HG03342 (cell line): ENCODE measurements around the gene MC2R.
"Not testable (repeated sequence)": the region's sequence is repeated elsewhere in the genome, so short reads cannot be mapped to it uniquely, and the experiment has no call there.

Source experiments
- ATAC-seq: cut with Tn5 transposase; IDR thresholded peaks from one replicate; pipeline ENCODE4 v1.9.1; 2021; ENCODE audit warnings: mild to moderate bottlenecking, moderate library complexity; ENCODE audit not compliant: unreplicated experiment

The MC2R gene

DNA sequence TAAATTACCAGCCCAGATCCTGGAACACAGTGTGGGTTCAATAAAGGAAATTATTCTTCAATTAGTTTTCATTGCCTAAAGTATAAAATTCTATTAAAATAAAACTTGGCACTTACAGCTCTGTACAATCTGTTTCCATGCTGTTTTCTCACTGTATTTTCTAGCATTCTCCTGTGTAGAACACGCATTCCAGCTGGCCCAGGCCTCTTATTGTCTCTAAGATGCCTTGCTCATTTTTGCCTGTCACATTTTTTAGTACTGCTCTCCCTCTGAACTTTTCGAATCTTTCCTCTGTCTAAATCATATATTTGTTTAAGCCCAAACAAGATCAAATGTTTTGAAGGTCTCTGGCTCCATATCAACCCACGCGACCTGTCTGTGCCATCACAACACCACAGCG is 20.8 kb downstream of the MC2R start:
- ATAC-seq = no peak

DNA sequence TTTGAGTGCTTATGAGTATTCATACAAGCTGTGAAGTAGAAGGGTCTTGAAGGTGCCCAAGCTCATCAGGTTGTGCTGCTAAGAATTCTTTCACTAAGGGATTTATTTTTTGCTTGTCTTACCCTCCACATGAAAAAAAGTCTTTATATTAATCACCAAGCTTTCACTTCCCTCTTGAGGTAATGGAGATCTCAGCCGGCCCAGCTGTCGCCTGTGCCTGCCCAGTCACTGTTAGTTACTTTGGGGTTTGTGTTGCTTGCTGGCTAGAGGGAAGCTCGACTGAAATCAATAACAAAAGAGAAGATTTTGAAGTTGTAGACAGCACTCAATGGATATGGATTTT is 21.9 kb downstream of the MC2R start:
- peak; percentile 98 for ATAC-seq

DNA sequence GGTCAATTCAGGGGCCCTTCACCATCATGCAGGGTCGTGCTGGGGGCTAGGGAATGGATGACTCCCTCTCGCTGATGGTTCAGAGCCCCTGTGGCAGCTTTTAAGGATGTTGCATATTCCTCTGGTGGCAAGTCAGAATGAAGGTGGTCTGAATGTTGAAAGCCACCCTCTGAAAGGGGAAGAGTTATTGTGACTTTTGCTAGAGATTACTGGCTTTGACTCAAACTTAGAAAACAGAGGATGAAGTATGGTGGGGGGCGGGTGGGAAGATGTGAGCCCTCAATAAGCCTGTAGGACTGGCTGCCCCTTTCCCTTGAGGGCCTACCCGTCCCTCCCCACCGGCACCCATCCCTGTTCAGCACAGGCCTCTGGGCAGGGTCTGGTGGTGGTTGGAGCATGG is 23.2 kb downstream of the MC2R start:
- no peak for ATAC-seq

DNA sequence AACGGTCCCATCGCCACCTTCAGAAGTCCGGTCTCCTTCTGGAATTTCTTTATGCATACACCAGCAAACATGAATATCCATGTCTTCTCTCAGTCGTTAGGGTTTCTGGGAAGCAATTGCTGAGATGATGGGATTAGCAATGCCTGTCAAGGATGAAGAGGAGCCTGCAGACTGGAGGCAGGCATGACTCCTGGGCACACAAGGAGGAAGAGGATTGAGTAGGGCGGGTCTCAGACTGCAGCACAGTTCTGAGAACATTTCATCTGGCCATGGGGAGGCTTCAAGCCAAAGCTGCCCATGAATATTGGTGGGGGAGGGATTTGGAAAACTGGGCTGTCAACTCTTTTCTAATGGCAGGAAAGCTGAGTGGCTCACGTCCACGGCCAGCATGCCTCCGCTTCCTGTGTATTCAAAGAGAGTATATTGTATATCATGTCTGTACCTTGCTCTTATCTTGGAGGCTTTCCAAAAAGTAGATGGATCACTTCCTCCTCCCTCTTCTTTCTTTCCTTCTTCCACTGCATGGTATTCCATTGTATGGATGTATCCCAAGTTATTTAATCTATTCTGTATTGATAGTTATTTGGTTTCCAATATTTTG is 24.5 kb downstream of the MC2R start:
- ATAC-seq = no peak

DNA sequence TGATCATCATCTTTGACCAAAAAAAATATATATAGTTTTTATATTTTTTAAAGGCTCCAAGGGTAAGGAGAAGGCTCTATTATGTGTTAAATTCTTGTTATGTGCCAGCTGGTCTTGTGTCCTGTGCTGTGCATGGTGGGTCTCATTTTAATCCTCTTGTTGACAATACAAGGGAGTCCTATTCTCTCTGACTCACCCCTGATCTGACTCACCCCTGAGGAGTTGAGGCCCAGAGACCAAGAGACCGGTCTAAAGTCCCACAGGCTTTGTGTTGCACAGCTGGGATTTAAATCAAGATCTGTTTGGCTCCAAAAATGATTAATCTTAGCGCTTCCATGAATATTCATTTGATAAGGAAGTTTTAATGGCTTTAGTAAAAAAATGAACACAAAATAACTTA is 25.7 kb downstream of the MC2R start:
- no peak for ATAC-seq

DNA sequence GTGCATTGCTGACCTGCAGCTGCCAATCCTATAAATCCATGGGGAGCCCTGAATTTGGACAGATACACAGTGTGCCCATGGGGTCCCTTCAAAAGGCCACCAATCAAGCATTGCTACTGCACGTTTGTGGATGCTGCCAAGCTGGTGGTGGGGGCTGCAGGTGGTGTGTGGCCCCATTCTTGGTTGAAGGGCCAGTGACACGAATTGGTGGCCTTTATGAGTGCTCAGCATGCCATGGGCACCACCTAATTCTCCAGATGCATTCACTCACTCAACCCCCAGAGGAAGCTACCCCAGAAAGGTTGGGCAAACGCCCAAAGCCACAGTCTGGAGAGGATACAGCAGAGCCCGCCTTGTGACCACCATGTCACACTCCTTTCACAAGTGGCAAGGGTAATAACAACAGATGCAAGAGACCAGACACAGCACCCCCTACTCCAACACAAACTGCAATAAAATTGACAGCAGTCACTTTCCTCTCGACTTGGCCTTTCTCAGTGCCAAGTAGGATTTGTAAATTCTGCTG is 27.1 kb downstream of the MC2R start:
- no peak for ATAC-seq

DNA sequence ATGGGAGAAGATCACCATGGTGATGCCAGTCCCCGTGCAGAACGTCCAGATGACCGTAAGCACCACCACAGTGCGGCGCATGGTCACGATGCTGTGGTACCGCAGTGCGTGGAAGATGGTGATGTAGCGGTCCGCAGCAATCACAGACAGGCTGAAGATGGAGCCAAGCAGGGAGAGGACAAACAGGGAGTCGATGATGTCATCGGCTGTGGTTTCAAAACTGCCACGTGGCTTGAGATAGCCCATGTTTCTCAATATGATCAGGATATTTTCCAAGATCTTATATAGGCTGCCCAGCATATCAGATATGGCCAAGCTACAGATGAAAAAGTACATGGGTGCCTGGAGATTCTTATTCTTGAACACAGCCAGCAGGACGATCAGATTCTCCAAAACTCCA is 30.3 kb downstream of the MC2R start:
- no peak for ATAC-seq

DNA sequence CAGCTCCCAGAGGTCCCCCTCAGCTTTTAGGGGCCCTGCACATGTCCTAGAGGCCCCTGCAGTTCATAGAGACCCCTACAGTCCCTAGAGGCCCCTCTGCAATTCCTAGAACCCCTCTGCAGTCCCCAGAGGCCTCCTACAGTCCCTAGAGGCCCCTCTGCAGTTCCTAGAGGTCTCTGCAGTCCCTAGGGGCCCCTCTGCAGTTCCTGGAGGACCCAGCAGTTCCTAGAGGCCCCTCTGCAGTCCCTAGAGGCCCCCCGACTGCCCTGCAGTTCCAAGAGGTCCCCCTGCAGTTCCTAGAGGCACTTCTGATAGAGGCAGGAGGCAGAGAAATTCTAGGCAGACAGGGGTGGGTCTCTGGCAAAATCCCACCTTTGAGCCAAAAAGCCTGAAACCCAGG is 35.4 kb downstream of the MC2R start:
- no peak for ATAC-seq

DNA sequence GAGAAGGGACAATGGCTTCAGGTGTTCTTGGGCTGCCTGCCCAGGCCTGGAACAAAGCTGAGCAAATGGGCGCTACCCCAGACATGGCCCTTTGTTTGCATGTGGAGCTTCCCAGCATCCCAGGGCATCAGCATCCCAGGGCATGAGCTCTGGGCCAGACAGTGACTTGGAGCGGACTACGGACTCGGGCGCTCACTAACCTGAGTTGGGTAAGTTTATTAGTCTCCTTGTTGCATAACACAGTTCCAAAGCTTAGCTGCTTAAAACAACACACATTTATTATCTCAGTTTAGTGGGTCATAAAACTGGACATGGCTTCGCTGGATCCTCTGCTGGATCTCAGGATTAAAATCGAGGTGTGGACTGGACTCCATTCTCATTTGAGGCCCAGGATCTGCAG is 35.8 kb downstream of the MC2R start:
- ATAC-seq = no peak

DNA sequence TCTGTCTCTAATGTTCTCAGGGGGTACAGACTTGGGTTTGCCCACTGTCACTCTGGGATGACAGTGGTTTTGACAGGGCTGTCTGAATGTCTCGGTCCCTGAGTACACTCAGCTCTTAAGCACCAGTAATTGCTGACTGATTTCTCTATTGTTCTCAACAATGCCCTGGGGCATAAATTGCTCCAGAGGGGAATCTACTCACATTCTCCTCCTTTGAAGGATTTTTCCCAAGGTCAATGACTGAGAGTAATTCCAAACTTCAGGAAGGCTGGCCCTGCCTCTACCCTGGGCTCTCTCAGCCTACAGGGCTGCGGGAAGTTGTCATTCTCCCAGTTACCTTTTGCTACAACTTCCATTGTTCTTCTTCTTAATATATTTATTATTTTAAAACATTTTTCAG is 36.5 kb downstream of the MC2R start:
- ATAC-seq = no peak

DNA sequence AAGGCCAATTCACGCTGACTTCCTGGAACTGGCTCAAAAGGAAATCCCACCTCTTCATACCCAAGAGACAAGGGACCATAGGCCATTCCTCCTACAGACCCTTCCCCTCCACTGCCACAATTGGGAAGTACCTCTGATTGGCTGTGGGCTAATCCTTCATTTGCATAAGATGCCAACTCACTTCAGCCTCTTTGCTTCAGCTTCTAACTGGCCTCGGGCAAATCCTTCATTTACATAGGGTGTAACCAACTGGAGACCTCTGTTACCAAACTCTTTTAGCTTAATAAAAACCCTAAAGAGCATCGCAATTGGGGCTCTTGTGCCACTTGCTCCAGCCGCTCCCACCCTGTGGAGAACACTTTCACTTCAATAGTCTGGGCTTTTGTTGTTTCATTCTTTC is 38.2 kb downstream of the MC2R start:
- no peak for ATAC-seq

DNA sequence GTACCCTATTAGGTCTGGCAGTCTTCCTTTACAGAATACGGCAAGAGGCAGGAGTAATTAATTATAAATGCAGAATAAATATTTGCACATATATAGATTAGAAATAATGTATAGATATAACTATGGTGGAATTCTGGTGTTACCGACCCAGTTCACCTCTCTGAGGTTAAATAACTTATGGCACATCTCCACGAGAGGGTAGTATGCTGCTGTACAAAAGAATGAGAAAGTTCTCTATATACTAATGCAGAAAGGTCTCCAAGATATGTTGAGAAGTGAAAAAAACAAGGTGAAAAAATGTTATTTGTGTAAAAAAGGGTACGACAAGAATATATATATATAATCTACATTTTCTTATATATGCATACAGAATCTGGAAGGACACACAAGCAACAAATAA is 40.8 kb downstream of the MC2R start:
- ATAC-seq = no peak

DNA sequence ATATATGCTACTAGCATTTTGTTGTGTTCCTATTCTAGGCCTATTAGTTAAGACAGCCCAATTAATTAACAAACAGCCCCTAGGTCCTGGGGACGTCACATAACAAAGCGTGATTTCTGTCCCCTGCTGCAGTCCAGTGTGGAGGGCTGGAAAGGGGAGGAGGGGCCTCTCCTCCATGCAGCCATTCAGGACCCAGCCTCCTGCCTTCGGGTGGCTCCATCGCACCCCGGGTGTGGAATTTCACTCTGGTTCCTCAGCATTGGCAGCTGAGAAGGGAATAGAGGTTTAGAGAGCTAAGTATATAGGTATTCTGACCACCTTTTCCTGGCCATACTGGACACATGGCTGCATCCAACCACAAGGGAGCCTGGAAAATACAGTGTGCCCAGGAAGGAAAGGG is 42.4 kb downstream of the MC2R start:
- ATAC-seq = no peak

DNA sequence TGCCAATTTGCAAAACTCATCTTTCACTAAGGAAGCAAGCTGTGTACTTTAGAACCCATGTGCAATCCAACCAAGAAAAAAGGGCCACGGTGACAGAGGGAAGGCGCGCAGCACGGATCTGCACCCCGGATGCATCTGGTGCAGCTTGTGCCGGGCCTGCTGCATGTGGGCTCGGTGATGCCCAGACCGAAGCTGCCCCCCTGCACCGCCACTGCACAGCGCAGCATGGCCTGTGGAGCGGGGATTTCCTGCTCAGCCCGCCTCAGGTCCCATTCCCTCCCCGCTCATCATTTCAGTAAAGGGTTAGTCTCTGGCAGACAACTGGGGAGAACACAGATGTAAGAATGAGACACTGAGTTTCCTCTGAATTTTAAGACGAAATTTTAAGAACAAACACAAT is 43.0 kb downstream of the MC2R start:
- ATAC-seq = no peak

DNA sequence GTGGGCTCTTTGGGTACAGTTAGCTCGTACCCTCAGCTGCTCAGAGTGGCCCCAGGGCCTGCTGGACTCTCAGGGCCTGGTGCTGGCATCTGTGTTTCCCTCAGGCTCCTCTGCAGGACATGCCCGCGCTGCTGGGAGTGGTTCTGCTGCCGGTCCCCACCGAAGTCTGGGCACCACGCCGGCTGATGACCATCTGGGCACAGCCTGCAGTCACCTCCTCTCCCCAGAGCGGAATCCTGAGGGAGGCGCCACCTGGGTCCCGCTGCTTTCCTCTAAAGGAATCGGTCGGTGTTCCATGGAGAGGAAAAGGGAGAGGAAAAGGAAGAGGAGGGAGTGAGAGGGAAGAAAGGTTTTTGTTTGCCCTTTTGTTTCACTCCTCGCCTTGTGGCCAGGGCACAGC is 43.6 kb downstream of the MC2R start:
- no peak for ATAC-seq

DNA sequence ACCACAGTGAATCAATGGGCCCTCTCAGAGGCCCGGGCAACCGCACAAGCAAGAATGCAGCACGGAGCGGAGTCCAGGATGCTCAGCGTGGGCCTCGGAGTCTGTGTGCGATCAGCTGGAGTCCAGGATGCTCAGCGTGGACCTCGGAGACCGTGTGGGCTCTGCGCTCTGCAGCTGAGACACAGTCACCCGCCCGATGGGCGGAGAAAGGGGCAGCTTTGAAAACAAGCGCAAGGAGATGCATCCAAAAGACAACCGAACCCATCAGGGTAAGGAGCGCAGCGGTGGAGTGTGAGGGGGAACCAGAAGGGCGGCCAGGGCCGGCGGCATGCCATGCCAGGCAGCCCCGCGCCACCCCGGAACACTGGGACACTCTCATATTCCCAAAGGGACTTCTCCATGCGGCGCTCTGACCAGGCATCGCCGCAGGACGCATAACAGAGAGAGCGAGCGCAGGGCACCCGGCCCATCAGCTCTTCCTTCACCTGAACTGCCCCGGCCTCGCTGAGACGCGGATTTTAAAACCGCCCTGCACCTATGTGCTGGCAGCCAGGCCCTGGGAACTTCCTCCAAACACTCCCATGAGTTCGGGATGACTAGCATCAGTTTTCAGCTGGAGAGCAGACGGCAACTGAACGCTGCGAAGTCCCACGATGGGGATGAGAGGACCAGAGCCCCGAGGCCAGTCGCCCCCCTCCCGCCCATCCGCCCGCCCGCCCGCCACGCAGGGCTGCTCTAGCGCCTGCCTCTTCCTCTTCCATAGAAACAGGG is 46.6 kb downstream of the MC2R start:
- no peak for ATAC-seq

DNA sequence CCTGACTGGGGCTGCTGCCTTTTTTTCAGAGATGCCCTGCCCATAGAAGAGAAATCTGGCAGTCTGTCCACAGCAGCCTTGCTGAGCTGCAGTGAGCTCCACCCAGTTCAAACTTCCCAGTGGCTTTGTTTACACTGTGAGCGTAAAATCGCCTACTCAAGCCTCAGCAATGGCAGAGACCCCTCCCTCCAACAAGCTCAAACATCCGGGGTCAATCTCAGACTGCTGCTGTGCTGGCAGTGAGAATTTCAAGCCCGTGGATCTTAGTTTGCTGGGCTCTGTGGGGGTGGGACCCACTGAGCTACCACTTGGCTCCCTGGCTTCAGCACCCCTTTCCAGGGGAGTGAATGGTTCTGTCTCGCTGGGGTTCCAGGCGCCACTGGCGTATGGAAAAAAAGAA is 52.4 kb downstream of the MC2R start:
- ATAC-seq = not testable (repeated sequence)

DNA sequence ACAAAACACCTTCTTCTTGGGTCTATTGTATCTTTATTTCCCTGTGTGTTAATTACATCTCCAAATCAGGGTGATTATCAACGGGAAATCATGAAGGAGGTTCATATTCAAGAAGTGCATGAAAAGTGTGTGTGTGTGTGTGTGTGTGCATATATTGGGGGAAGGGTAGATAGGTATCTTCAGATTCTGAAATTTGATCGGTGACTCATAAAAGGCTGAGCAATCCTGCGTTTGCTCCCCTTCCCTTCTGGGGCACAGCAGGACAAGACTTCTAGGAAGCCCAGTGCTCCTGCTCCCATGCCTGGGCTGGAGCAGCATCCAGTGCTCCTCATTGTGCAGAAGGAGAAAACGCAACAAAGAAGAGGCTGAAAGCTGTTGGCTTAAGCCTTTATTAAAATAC is 65.5 kb downstream of the MC2R start:
- ATAC-seq = no peak

DNA sequence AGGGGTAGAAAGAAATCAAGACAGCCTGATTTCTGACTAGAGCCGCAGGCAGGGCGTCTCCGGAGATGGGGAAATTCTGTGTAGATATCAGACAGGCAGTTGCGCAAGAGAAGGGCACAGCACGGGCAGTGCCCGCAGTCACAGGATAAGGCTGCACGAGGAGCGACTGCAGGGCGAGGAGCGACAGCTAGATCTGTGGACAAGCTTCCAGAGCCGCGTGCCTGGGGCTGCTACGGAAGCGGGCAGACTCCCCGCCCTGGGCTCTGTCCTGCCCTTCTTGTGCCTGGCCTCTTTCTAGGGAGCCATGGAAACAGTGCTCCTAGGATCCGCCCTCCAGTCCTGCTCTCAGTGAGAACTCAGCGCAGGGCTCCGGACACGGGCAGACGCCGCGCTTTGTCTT is 78.8 kb downstream of the MC2R start:
- no peak for ATAC-seq

DNA sequence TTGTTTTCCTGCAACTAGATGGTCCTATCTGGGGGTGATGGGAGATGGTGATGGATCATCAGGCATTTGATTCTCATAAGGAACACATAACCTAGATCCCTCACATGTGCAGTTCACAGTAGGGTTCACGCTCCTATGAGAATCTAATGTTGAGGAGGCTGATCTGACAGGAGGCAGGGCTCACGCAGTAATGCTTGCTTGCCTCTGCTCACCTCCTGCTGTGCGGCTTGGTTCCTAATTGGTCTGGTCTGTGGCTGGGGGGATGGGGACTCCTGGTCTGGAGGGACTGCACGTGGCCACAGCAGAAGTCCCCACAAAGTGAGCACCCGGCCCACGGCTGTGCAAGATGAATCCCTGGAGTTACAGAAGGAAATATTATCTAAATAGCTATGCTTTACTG is 80.1 kb downstream of the MC2R start:
- no peak for ATAC-seq

DNA sequence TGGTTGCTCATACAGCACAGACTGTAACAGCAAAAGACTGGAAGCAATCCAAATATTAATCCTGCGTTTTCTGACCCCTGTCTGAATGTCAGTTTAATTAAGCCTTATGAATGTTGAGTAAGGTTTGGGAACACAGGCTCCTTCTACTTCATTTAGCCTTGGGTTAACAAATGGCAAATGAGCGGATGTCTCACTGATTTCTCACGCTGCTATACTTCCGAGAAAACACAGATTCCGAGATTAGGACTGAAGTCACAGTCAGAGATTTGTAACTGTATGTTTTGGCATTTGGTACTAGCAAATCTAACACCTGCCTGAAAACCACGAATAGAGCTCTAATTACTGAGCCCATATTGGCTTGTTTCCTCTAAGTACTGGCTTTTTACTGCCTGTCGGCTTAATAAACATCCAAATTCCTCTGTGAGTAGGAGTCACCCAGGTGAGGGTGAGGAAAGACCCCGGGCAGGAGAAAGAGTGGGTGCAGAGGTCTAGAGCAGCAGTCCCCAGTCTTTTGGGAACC is 80.8 kb downstream of the MC2R start:
- ATAC-seq = no peak
